Astrocyte of the cerebellum (primary cell): Measurements from ENCODE around the gene HEXA.

Experiments
- DNase-seq: peaks from one replicate; pipeline ENCODE4 v3.0.0-alpha.2; 2011; ENCODE audit warnings: low read depth
- H3K4me3 ChIP-seq: 2 replicates; pipeline ENCODE4 v1.5.1; 2011; ENCODE audit warnings: mild to moderate bottlenecking, low read depth, low read length, moderate library complexity
- in situ Hi-C: cut with HindIII; loops from 2 replicates; pipeline ENCODE4 v1.10.0; 2017; ENCODE audit warnings: low sequenced_read_pairs
- TF ChIP-seq, protein P1 (sequence below): IDR thresholded peaks from 2 replicates; pipeline ENCODE4 v1.5.1; 2012; ENCODE audit warnings: low read length, low read depth, moderate library complexity, mild to moderate bottlenecking; ENCODE audit errors: missing control alignments

HEXA gene

DNA sequence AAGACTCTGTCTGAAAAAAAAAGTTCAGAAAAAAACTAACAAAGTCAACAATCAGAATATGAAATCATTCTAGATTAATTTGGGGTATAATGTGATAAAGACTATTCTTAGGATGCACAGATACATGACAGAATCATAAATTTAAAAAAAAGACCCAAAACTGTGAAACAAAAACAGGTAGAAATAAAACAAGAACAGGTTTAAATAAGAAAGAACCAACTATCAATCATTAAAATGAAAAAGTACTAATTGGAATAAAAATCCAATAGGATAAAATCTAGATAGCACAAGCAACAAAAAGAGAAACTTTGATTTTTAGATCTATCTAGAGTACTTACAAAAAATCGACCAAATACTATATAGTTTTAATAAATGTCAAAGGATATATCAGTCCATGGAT lies 35.7 kb upstream of the HEXA start:
- in situ Hi-C loops: no loop called here
- TF ChIP-seq, protein P1, sequence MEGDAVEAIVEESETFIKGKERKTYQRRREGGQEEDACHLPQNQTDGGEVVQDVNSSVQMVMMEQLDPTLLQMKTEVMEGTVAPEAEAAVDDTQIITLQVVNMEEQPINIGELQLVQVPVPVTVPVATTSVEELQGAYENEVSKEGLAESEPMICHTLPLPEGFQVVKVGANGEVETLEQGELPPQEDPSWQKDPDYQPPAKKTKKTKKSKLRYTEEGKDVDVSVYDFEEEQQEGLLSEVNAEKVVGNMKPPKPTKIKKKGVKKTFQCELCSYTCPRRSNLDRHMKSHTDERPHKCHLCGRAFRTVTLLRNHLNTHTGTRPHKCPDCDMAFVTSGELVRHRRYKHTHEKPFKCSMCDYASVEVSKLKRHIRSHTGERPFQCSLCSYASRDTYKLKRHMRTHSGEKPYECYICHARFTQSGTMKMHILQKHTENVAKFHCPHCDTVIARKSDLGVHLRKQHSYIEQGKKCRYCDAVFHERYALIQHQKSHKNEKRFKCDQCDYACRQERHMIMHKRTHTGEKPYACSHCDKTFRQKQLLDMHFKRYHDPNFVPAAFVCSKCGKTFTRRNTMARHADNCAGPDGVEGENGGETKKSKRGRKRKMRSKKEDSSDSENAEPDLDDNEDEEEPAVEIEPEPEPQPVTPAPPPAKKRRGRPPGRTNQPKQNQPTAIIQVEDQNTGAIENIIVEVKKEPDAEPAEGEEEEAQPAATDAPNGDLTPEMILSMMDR: no peak
- no peak for DNase-seq
- no peak overlapping the region for H3K4me3 ChIP-seq

DNA sequence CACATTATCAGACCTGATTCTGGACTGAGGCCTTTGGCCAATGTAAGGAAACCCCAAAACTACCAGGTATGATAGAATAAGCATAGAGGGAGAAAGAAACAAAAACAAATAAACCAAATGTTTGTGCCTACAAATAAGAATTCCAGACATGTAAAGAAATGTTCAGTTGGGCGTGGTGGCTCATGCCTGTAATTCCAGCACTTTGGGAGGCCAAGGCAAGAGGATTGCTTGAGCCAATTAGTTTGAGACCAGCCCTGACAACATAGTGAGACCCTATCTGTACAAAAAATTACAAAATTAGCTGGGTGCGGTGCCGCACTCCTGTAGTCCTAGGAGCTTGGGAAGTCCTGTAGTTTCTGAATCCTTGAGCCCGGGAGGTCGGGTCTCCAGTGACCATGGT lies 35.3 kb upstream of the HEXA start:
- no peak overlapping the region for H3K4me3 ChIP-seq
- no peak for DNase-seq
- in situ Hi-C loops: no loop called here
- TF ChIP-seq, protein P1: no peak

DNA sequence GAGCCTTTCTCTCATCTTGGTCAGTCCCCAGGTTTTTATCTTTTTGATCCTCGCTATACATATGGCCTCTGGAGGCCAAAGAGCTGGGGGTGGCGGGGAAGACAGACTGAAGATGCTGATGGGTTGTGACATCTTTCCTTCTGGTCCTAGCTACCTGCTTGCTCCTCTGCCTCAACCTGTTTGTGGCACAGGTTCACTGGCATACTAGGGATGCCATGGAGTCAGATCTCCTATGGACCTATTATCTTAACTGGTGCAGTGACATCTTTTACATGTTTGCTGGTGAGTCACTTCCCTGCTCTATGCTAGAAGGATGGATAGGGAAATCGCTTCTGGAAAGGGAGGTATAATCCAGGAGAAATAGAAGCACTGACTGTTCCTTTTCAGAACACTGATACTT lies 31.1 kb upstream of the HEXA start:
- in situ Hi-C loops: no loop called here
- no peak for DNase-seq
- H3K4me3 ChIP-seq: no peak overlapping the region
- TF ChIP-seq, protein P1: no peak

DNA sequence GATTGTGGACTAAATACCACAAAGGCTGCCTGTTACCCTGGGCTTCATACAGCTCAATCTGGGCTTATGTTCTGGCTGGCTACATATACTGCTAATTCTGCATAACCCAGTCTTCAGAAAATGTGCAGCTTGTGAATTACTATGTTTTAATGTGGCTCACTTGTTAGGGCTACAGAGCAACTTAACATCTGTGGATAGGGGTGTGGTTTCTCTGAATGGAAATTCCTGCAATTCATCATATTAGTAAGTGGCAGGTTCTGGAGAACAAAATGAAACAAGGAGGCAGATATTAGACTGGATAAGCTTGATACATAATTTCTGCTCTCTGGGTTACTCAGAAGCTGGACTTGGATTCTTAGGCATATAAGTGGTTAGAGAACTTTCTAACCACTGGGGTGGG lies 29.0 kb upstream of the HEXA start:
- in situ Hi-C loops: no loop called here
- H3K4me3 ChIP-seq: no peak overlapping the region
- no peak for DNase-seq
- TF ChIP-seq, protein P1: no peak

DNA sequence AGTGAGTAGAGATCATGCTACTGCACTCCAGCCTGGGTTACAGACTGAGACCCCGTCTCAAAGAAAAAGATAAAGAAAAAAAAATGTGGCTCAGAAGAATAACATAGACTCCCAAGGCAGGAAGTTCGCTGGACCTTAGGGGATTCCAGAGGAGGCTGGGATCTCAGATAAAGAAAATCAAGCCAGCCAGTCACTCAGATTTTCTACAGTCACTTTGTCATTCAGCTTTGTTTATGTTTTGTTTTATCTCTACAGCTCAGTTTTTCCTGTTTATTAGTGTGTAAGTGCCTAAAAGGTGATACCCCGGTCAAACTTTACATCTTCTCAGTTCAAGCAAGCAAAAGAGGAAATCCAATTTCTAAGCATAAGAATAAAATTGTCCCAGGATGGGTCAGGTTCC lies 28.5 kb upstream of the HEXA start:
- DNase-seq: no peak
- TF ChIP-seq, protein P1: no peak
- in situ Hi-C loops: no loop called here
- no peak overlapping the region for H3K4me3 ChIP-seq

DNA sequence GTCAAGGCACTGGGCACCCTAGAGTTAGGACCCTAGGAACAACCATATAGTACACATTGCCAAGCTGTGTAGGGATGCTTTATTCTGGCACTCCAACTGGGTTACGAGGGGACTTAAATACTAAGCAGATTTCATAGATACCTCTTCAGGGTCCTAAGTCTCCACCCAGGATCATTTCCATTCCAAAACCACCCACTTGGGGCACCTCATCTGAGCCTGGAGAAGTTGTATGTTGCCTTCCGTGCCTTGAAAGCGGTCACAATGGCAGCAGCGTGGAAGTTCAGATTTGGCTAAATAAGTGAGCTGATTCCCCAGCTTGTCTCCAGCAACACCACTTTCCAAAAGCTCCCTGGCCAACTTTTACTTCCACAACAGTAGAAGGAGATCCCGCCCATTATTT lies 26.9 kb upstream of the HEXA start:
- TF ChIP-seq, protein P1: no peak
- in situ Hi-C loops: no loop called here
- no peak for DNase-seq
- no peak overlapping the region for H3K4me3 ChIP-seq

DNA sequence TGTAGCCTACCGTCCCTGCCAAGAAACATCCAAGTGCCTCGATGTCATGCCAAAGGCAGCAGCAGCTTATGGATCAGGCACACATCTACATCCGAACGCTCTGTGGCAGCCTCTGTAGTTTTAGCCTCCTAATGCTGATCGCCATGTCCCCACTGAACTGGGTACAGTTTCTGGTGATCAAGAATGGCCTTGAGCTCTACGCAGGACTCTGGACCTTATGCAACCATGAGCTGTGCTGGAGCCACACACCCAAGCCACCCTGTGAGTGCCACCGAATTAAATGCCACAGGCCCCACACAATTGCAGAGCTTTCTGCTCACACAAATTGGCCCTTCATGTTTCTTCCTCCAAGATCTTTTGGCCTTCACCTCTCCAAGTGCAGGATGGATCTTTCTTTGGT lies 22.8 kb upstream of the HEXA start:
- DNase-seq: no peak
- in situ Hi-C loops: no loop called here
- TF ChIP-seq, protein P1: no peak
- no peak overlapping the region for H3K4me3 ChIP-seq
